ENCODE data around the gene KRT84. TPM values are rescaled to one million over a fixed set of nuclear protein-coding genes. Genes with fewer than 3 reads are reported as not detected.
"Not testable (repeated sequence)": the region's sequence is repeated elsewhere in the genome, so short reads cannot be mapped to it uniquely, and the experiment has no call there.

Gene KRT84
- total RNA-seq, 4 donors from 2014 or later: not detected

DNA sequence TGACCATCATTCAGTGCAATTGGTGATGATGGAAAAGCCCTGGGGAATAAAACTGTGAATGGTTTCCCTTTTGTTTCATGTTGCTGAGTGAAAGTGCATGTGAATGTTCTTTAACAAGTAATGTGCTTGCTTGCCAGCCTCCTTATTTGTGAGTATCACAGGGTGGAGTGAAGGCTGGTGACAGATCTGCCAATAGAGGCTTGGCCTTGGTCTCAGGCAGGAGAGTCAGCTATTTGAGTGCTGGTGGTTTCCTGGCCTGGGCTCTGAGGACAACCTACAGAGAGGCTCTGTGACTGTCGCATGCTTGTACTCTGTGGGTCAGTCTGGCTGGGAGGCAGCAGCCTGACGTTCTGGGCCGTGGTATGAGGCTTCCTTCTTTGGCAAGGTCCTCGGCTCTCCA is 38.9 kb downstream of the KRT84 start:
- TF ChIP-seq, protein P1, sequence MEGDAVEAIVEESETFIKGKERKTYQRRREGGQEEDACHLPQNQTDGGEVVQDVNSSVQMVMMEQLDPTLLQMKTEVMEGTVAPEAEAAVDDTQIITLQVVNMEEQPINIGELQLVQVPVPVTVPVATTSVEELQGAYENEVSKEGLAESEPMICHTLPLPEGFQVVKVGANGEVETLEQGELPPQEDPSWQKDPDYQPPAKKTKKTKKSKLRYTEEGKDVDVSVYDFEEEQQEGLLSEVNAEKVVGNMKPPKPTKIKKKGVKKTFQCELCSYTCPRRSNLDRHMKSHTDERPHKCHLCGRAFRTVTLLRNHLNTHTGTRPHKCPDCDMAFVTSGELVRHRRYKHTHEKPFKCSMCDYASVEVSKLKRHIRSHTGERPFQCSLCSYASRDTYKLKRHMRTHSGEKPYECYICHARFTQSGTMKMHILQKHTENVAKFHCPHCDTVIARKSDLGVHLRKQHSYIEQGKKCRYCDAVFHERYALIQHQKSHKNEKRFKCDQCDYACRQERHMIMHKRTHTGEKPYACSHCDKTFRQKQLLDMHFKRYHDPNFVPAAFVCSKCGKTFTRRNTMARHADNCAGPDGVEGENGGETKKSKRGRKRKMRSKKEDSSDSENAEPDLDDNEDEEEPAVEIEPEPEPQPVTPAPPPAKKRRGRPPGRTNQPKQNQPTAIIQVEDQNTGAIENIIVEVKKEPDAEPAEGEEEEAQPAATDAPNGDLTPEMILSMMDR (IDR thresholded peaks at IDR 0.05): no peak
- TF ChIP-seq POLR2A (IDR thresholded peaks at IDR 0.05): peak in 1 of 2 donors; percentile 58
- DNase-seq: peak; percentile 62 to 83
- Histone ChIP-seq H3K27me3 (no peaks in the 10 kb centered on the region), H3K4me3 (replicated peaks in 1 of 3) (no peak overlapping the region), H3K36me3 (no peaks in the 10 kb centered on the region), H3K4me1 (peaks cover 71 to 82% of the 10 kb centered on the region in 2 donors), H3K27ac (peak overlapping the region; percentile 67 to 95 (median 93)), H3K9me3 (no peaks in the 10 kb centered on the region)
- 8 to 22% methylated on average over 3 to 4 of the region's 4 CpGs for WGBS, 2 donors
- intact Hi-C loops (cut with DNase I): no loop called here

DNA sequence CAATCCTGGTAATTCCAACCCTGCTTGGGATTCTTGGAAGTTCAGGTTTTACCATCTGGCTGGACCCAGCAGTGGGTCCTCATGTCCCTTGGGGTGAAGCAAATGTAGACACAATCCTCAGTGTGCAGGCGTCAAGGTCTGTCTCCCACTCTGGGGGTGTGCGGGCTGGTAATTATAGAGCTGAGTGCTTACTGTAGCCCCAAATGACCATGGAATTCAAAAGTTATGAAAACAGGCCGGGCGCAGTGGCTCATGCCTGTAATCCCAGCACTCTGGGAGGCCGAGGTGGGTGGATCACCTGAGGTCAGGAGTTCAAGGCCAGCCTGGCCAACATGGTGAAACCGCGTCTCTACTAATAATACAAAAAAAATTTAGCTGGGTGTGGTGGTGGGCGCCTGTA is 40.4 kb downstream of the KRT84 start:
- H3K9me3 ChIP-seq; H3K27me3 ChIP-seq; H3K36me3 ChIP-seq; intact Hi-C loops (cut with DNase I); H3K4me3 ChIP-seq (replicated peaks in 1 of 3): not testable (repeated sequence)
- Histone ChIP-seq H3K27ac (peak overlapping the region; percentile 63 to 95 (median 93)), H3K4me1 (peaks cover 56 to 67% of the 10 kb centered on the region in 2 donors)
- peak in 1 of 2 donors; percentile 11 for DNase-seq
- WGBS, 2 donors: 77 to 85% methylated on average over 8 of the region's 8 CpGs

DNA sequence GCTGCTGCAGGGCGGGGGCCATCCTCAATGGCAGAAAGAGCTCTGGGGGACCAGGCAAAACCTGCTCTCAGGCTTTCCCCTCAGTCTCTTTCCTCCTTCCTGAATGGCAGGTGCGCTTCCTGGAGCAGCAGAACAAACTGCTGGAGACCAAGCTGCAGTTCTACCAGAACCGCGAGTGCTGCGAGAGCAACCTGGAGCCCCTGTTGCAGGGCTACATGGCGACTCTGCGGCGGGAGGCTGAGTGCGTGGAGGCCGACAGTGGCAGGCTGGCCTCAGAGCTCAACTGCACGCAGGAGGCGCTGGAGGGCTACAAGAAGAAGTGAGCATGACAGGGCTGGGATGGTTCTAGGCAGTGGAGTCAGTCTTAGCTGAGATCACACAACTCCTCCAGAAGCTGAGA is 41.3 kb downstream of the KRT84 start:
- WGBS, 2 donors: 93 to 100% methylated on average over 3 to 12 of the region's 12 CpGs
- H3K4me3 ChIP-seq (replicated peaks in 1 of 3): no peak overlapping the region
- H3K4me1 ChIP-seq: peaks cover 48 to 61% of the 10 kb centered on the region in 2 donors
- no peaks in the 10 kb centered on the region for H3K9me3 ChIP-seq
- DNase-seq: no peak
- no peaks in the 10 kb centered on the region for H3K27me3 ChIP-seq
- intact Hi-C loops (cut with DNase I): no loop called here
- H3K27ac ChIP-seq: peak overlapping the region; percentile 63 to 95 (median 93)
- H3K36me3 ChIP-seq: no peaks in the 10 kb centered on the region
- TF ChIP-seq, protein P1 (IDR thresholded peaks at IDR 0.05): no peak
- no peak for TF ChIP-seq POLR2A (IDR thresholded peaks at IDR 0.05)

DNA sequence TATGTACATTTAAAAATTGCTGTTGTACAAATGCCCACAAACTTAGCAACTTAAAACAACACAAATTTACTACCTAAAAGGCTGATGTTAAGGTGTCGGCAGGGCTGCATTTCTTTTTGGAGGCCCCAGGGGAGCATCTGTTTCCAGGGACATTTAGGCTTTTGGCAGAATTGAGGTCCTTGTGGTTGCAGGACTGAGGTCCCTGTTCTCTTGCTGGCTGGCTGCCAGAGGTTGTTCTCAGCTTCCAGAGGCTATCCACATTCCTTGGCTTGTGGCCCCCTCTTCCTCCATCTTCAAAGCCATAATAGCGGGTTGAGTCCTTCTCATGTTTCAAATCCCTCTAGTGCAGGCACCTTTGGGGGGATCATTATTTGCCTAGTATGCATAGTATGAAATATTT is 41.9 kb downstream of the KRT84 start:
- peak in 1 of 2 donors; percentile 43 for DNase-seq
- 69 to 78% methylated on average over 2 of the region's 2 CpGs for WGBS, 2 donors

DNA sequence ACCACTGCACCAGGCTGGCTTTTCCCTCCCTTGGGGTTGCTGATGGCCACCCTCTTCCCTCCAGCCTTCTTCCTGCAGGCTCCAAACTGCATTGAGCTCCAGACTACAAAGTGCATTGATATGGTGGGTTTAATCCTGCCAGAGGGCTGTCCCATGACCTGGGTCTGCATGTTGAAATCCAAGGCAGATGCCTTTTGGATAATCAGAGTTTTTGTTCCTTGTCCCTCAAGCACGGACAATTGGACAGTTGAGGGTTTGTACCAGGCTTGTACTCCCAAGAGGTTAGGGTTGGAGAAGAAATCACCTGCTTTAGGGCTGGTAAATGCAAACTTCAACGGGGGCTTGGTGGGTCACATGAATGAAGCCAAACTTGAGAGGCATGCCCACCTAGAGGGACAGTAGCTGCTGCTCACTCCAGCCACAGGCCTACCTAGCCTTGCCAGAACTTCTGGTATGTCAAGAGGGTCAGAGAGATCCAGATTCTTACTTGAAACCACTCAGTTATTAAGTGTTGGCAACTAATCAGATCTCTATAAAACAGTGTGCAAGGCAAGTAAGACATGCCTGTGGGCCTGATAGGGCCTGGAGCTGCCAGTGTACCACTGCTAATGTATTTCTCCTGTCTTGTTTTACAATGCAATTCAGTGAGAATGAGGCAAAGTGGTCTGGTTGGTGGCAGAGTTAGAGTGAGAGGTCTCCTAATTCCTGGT is 42.5 kb downstream of the KRT84 start:
- TF ChIP-seq, protein P1 (IDR thresholded peaks at IDR 0.05): no peak
- peak in 1 of 2 donors; percentile 25 for TF ChIP-seq POLR2A (IDR thresholded peaks at IDR 0.05)
- 36 to 67% methylated on average over 2 of the region's 2 CpGs for WGBS, 2 donors
- H3K4me3 ChIP-seq (replicated peaks in 1 of 3): no peak overlapping the region
- no peaks in the 10 kb centered on the region for H3K27me3 ChIP-seq
- intact Hi-C loops (cut with DNase I): no loop called here
- peak overlapping the region; percentile 63 to 95 (median 93) for H3K27ac ChIP-seq
- no peaks in the 10 kb centered on the region for H3K9me3 ChIP-seq
- H3K4me1 ChIP-seq: peaks cover 44 to 53% of the 10 kb centered on the region in 2 donors
- peak; percentile 61 to 63 for DNase-seq
- H3K36me3 ChIP-seq: no peaks in the 10 kb centered on the region

More for the DNA sequence above, 41.9 kb downstream of the KRT84 start:
- intact Hi-C loops (cut with DNase I): no loop called here
- H3K27ac ChIP-seq: peak overlapping the region; percentile 63 to 95 (median 93)
- no peaks in the 10 kb centered on the region for H3K9me3 ChIP-seq
- no peak for TF ChIP-seq POLR2A (IDR thresholded peaks at IDR 0.05)
- TF ChIP-seq, protein P1 (IDR thresholded peaks at IDR 0.05): no peak
- H3K4me3 ChIP-seq (replicated peaks in 1 of 3): no peak overlapping the region
- peaks cover 48 to 56% of the 10 kb centered on the region in 2 donors for H3K4me1 ChIP-seq
- H3K27me3 ChIP-seq: no peaks in the 10 kb centered on the region
- no peaks in the 10 kb centered on the region for H3K36me3 ChIP-seq
